Esophagus muscularis mucosa (tissue), 3 donors: Measurements from ENCODE around the gene FKBP10.

Experiments used
- CTCF ChIP-seq, 3 experiments: fragments of 200-600 bp in 2 of 3; fragments of 450-650 bp in 1 of 3; sonication (generic) in 2 of 3; IDR thresholded peaks; one replicate each; pipeline ENCODE4 v1.5.1; 2017 to 2019; ENCODE audit warnings: antibody characterized with exemption in 3 of 3, mild to moderate bottlenecking in 2 of 3, moderate library complexity in 1 of 3
- EP300 ChIP-seq: sonication (generic); formaldehyde crosslinking; IDR thresholded peaks from one replicate; pipeline ENCODE4 v1.6.1; 2017; ENCODE audit warnings: antibody characterized with exemption

- TF ChIP-seq EP300 (no peak), CTCF (IDR thresholded peaks at IDR 0.05) (peak; percentile 77 to 85 (median 79))
Observed at GRCh38 chr17:41811549-41812380, 1.0 kb upstream of the FKBP10 start, which contains the start of gene P3H4.
